Stomach (tissue), 4 donors: ENCODE results near the gene INPP5A.

Experiments
- EP300 ChIP-seq: sonication (generic); formaldehyde crosslinking; IDR thresholded peaks from one replicate; pipeline ENCODE4 v1.6.1; 2017; ENCODE audit warnings: antibody characterized with exemption
- POLR2A ChIP-seq, 4 donors: fragments of 450-650 bp; IDR thresholded peaks; one replicate each; pipeline ENCODE4 v1.6.1; 2016; ENCODE audit warnings: antibody characterized with exemption in 4 of 4, control low read depth in 2 of 4, mild to moderate bottlenecking in 1 of 4, moderate library complexity in 1 of 4

- TF ChIP-seq POLR2A (IDR thresholded peaks at IDR 0.05): no peak
- no peak for TF ChIP-seq EP300
Measured at GRCh38 chr10:132616996-132617736, 79.6 kb downstream of the INPP5A start.
